GM12891 (cell line): Measurements from ENCODE around the gene PLA2G4A.

Experiments used
- POLR2A ChIP-seq: IDR thresholded peaks from 2 replicates; pipeline ENCODE4 v1.6.1; 2011; ENCODE audit warnings: low read depth, low read length, control low read depth
- POLR2AphosphoS5 ChIP-seq: IDR thresholded peaks from 2 replicates; pipeline ENCODE4 v1.6.1; 2011; ENCODE audit warnings: low read depth, low read length, control low read depth
- SPI1 ChIP-seq: IDR thresholded peaks from 2 replicates; pipeline ENCODE4 v1.6.1; 2011; ENCODE audit warnings: low read depth, low read length, control low read depth

- no peak for TF ChIP-seq SPI1
- TF ChIP-seq POLR2A = no peak
- TF ChIP-seq POLR2AphosphoS5 = no peak
Observed at GRCh38 chr1:186882372-186883134, 53.8 kb downstream of the PLA2G4A start.
